Testis (tissue), 2 donors: ENCODE data around the gene PBX1.

Source experiments
- CTCF ChIP-seq, 3 experiments: fragments of 450-650 bp in 2 of 3; fragments of 200-600 bp in 1 of 3; sonication (generic) in 1 of 3; IDR thresholded peaks; one replicate each; pipeline ENCODE4 v1.5.1; 2016 to 2019; ENCODE audit warnings: antibody characterized with exemption in 3 of 3, mild to moderate bottlenecking in 2 of 3, moderate library complexity in 1 of 3
- POLR2A ChIP-seq: fragments of 450-650 bp; IDR thresholded peaks from one replicate; pipeline ENCODE4 v1.6.1; 2017; ENCODE audit warnings: antibody characterized with exemption, mild to moderate bottlenecking, moderate library complexity

GRCh38 chr1:164743976-164744375 is 185.0 kb downstream of the PBX1 start:
- TF ChIP-seq CTCF (IDR thresholded peaks at IDR 0.05), result no peak
- no peak for TF ChIP-seq POLR2A
